Measurements from ENCODE around the gene BCAM.

The BCAM gene

GRCh38 chr19:44846455-44847143 is 37.7 kb downstream of the BCAM start:
- H3K4me3 ChIP-seq (ENCODE audit: low read depth, low read length): peak overlapping the region; percentile 98
- TF ChIP-seq, protein P1, sequence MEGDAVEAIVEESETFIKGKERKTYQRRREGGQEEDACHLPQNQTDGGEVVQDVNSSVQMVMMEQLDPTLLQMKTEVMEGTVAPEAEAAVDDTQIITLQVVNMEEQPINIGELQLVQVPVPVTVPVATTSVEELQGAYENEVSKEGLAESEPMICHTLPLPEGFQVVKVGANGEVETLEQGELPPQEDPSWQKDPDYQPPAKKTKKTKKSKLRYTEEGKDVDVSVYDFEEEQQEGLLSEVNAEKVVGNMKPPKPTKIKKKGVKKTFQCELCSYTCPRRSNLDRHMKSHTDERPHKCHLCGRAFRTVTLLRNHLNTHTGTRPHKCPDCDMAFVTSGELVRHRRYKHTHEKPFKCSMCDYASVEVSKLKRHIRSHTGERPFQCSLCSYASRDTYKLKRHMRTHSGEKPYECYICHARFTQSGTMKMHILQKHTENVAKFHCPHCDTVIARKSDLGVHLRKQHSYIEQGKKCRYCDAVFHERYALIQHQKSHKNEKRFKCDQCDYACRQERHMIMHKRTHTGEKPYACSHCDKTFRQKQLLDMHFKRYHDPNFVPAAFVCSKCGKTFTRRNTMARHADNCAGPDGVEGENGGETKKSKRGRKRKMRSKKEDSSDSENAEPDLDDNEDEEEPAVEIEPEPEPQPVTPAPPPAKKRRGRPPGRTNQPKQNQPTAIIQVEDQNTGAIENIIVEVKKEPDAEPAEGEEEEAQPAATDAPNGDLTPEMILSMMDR (IDR thresholded peaks at IDR 0.05; ENCODE audit: low read depth, low read length): no peak

GRCh38 chr19:44847144-44848035 is 38.5 kb downstream of the BCAM start:
- TF ChIP-seq, protein P1 (IDR thresholded peaks at IDR 0.05; ENCODE audit: low read depth, low read length): no peak
- peak overlapping the region; percentile 98 for H3K4me3 ChIP-seq (ENCODE audit: low read depth, low read length)

DNA sequence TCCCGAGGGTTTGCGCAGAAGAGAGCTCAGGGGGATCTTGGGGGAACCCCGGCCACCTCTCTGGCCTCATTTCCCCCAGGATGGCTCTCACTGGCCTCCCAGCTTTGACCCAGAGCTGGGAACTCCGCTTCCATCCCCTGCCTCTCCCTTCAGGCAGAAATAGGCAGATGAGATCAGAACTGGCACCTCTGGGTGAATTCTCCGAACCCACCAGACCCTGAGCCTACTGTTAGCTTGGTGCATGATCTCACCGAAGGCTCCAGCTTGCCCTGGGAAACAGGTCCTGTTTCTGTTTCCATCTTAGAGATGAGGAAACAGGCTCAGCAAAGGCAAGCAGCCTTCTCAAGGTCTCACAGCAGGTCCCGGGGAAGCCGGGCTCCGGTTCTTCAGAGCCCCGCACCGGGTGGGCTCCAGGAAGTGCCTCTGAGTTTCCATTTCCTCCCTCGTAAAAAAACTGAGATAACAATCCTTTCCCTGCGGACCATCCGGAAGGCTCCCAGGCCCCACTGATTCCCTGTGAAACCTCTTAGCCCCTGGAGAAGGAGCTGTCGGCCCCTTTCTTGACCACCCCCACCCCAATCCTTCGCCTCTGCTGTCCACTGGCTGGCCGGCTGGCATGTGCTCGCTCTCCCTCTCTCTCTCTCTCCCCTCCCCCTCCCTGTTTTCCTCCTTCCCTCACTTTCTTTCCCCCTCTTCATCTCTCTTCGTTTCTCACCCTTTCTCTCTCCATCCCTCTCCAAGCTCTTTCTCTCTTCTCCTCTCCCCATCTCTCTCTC is 39.3 kb downstream of the BCAM start:
- TF ChIP-seq, protein P1 (IDR thresholded peaks at IDR 0.05; ENCODE audit: low read depth, low read length): no peak
- peak overlapping the region; percentile 98 for H3K4me3 ChIP-seq (ENCODE audit: low read depth, low read length)

GRCh38 chr19:44848812-44849447 is 40.0 kb downstream of the BCAM start:
- TF ChIP-seq, protein P1 (IDR thresholded peaks at IDR 0.05; ENCODE audit: low read depth, low read length): no peak
- peak overlapping the region; percentile 98 for H3K4me3 ChIP-seq (ENCODE audit: low read depth, low read length)

DNA sequence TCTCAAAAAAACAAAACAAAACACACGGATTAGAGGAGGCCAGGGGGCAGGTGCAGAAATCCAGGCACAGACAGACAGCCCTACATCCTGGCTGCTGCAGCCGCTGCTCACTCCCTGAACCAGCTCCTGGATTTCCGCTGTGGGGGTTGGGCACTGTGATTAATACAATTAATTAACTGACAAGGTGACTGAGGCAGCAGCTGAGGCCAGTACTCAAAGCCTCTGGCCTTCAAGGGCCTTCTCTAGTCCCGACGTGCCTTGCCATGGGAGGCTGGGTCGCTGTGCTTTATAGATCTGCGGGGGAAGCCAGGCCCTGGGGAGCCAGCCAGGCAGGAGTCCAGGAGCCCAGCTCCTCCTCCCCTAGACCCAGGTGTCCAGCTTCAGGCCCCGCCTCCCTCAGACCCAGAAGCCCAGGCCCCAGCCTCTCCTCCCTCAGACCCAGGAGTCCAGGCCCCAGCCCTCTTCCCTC is 41.8 kb downstream of the BCAM start:
- no peak overlapping the region for H3K4me3 ChIP-seq (ENCODE audit: low read depth, low read length)
- TF ChIP-seq, protein P1 (IDR thresholded peaks at IDR 0.05; ENCODE audit: low read depth, low read length): no peak

- no peak overlapping the region for H3K4me3 ChIP-seq (ENCODE audit: low read depth, low read length)
- TF ChIP-seq, protein P1 (IDR thresholded peaks at IDR 0.05; ENCODE audit: low read depth, low read length): no peak
These were observed 42.5 kb downstream of the BCAM start for GRCh38 chr19:44851427-44851826.

Measured in WI38 (cell line).